Keratinocyte (primary cell): ENCODE results near the gene CIBAR2.

Experiments used
- EZH2 ChIP-seq: IDR thresholded peaks from one replicate; pipeline ENCODE4 v1.6.1; 2012; ENCODE audit warnings: inconsistent platforms, mild to moderate bottlenecking, low read length, moderate library complexity
- TF ChIP-seq, protein P1 (sequence below), 3 experiments: IDR thresholded peaks in 1 of 3; conservative IDR thresholded peaks in 1 of 3; optimal IDR thresholded peaks in 1 of 3; 2 replicates in 2 of 3; 3 replicates in 1 of 3; pipeline versions ENCODE3 to v1.5.1; 2011; ENCODE audit warnings: low read length in 3 of 3, mild to moderate bottlenecking in 3 of 3, moderate library complexity in 2 of 3, control low read depth in 1 of 3, inconsistent platforms in 1 of 3; ENCODE audit not compliant: insufficient read depth in 2 of 3; ENCODE audit errors: extremely low read depth in 1 of 3

DNA sequence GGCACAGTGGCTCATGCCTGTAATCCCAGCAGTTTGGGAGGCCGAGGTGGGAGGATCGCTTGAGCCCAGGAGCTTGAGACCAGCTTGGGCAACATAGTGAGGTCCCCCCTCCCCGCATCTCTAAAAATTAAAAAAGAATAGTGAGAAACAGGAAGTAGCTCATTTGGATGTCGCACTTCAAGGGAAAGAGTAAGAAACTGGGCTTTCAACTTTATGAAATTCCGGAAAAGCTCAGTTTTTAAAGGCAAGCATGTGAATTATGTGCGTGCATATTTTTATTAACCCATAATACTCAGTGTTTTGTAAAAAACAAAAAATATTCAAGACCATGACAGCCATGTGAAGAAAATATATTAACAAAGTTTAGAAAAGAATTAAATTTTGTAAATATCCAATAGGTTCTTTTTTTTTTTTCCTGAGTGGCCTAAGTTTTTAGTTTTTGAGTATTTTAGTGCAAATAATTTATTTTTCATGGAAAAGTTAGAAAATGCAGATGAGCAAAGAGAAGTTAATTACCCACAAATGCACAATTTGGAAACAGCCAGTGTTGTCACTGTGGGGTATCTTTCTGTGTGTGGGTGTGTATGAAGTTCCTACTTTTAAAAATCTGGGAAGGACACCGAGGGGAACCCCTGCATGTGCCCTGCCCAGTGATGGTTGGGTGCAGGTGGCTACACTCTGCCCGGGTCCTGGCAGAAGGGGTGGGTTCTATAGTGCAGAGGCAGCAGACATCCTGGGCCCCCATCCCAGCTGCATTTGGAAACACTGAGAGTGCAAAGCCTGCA, 40.0 kb downstream of the CIBAR2 start:
- TF ChIP-seq, protein P1, sequence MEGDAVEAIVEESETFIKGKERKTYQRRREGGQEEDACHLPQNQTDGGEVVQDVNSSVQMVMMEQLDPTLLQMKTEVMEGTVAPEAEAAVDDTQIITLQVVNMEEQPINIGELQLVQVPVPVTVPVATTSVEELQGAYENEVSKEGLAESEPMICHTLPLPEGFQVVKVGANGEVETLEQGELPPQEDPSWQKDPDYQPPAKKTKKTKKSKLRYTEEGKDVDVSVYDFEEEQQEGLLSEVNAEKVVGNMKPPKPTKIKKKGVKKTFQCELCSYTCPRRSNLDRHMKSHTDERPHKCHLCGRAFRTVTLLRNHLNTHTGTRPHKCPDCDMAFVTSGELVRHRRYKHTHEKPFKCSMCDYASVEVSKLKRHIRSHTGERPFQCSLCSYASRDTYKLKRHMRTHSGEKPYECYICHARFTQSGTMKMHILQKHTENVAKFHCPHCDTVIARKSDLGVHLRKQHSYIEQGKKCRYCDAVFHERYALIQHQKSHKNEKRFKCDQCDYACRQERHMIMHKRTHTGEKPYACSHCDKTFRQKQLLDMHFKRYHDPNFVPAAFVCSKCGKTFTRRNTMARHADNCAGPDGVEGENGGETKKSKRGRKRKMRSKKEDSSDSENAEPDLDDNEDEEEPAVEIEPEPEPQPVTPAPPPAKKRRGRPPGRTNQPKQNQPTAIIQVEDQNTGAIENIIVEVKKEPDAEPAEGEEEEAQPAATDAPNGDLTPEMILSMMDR (optimal IDR thresholded peaks at IDR 0.05 in 1 of 3, IDR thresholded peaks at IDR 0.05 in 1 of 3, conservative IDR thresholded peaks at IDR 0.05 in 1 of 3; ENCODE audit: extremely low read depth in 1 of 3, insufficient read depth in 2 of 3, low read length in 3 of 3), result no peak
- TF ChIP-seq EZH2, result no peak
